ENCODE measurements around the gene LPP.
"Not testable (repeated sequence)": the region's sequence is repeated elsewhere in the genome, so short reads cannot be mapped to it uniquely, and the experiment has no call there.

LPP gene

GRCh38 chr3:188617988-188618701 is 464.2 kb downstream of the LPP start:
- no peak for DNase-seq

DNA sequence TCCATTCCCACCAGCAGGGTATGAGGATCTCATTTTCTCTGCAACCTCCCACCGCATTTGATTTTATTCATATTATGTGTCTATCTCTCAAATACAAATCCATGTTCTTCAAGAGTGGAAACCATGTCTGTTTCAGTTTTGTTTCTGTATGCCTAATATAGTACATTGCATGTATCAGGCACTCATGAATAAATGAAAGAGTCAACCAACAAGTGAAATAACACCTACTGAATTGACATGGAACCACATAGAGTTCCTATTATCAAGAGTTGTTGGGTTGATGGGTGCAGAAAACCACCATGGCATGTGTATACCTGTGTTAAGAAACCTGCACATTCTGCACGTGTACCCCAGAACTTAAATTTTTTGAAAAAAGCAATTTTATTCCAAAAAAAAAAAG is 466.8 kb downstream of the LPP start:
- no peak for DNase-seq

DNA sequence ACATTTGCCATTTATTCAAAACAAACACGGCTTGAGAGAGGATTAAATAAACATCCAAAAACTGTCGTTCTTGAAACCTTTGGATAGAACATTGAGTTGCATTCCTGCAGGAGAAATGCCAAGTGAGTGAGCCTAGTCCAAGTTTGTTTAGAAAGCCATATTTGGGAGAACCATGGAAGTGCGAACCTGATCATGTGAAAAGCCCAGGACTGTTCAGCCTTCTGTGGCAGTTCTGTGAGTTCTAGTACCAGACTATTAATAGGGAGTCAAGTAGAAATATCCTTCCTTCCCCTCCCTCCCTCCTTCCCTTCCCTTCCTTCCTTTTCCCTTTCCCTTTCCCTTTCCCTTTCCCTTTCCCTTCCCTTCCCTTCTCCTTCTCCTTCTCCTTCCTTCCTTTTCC is 470.4 kb downstream of the LPP start:
- no peak for DNase-seq

DNA sequence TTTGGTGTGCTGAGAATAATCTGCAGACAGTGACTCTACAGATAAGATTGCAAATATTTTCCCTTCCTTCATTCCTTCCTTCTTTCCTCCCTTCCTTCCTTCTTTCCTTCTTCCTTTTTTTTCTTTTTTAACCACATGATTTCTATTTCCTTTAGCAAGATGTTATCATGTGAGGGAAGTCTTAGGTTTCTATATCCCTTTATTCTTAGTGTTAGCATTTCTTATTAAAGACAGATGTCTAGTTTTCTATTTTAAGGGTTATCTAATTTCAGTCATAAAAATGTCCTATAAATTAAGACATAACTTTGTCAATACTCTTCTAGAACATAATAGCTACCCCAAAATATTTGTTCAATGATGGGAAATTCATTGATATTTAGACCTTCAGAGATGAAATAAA is 470.9 kb downstream of the LPP start:
- no peak for DNase-seq

- no peak for DNase-seq
These were observed 473.7 kb downstream of the LPP start for GRCh38 chr3:188627652-188628051.

- no peak for DNase-seq
These were observed 477.5 kb downstream of the LPP start for GRCh38 chr3:188631291-188632010.

GRCh38 chr3:188633206-188633605 is 479.2 kb downstream of the LPP start:
- DNase-seq, result no peak

DNA sequence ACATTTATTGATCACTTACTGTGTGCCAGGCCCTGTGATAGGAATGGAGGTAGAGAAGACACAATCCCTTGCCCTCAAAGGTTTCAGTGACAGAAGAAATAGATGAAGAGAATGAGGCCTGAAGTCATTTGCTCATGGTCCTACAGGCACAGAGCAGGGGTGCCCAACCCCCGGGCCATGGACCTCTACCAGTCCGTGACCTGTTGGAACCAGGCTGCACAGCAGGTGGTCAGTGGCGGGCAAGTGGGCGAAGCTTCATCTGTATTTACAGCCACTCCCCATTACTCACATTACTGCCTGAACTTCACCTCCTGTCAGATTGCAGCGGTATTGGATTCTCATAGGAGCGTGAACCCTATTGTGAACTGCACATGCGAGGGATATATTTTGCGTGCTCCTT is 480.3 kb downstream of the LPP start:
- DNase-seq, result no peak

- no peak for DNase-seq
These were observed 481.5 kb downstream of the LPP start for GRCh38 chr3:188635258-188636042.

DNA sequence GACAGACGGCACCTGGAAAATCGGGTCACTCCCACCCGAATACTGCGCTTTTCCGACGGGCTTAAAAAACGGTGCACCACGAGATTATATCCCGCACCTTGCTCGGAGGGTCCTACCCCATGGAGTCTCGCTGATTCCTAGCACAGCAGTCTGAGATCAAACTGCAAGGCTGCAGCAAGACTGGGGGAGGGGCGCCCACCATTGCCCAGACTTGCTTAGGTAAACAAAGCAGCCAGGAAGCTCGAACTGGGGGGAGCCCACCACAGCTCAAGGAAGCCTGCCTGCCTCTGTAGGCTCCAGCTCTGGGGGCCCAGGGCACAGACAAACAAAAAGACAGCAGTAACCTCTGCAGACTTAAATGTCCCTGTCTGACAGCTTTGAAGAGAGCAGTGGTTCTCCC is 482.3 kb downstream of the LPP start:
- not testable (repeated sequence) for DNase-seq

DNA sequence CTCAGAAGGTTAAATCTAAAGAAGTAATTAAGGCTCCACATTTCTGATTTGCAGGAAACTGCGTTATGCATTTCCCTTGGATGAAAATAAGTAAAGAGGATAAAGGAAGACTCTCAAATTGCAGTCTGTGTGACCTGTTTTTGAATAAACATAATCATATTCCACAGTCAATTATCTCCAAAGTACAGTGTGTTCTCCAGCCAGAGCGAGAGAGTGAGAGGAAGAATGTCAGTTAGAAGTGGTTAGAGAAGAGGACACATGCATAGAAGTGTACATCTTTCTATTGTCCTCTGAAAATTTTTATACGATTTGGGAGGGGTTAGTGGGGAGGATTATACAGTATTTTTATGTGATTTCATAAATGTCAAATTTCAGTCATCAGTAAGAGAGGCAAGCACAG is 487.1 kb downstream of the LPP start:
- no peak for DNase-seq

- no peak for DNase-seq
These were observed 489.8 kb downstream of the LPP start for GRCh38 chr3:188643736-188644135.

DNA sequence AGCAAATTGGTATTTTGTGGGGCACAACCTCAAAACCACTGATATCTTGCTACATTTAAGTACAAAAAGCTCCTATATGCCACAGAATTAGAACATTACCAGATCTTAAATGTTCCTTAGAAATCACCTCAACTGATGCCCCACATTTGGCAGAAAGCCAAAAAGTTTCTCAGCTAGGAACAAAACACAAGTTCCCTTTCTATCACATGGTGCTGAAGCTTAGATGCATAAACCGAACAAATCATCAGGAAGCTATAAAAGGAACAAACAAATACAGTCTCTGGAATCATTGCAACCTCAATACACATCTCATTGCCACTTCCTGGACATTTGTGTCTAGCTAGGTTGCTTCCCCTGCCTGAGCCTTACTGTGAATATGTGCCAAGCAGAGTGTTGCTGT is 492.6 kb downstream of the LPP start:
- DNase-seq, result no peak

GRCh38 chr3:188647237-188647636 is 493.3 kb downstream of the LPP start:
- no peak for DNase-seq

DNA sequence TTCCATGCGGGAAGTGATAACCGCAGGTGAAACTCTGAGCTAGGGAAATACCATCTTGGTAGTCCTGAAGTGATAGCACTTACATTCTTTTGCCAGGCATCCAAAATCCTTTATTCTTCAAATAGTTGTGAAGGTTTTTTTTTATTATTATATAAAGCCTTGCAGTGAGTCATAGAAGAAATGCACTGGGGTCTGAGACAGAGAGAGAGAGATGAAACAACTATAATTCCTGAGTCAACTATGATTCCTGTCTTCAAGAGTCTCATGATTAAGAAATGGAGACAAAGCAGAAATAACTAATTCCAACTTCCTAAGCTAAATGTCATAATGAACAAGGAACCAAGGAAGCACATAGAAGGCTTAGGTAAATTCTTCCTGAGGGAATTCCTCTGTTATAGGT is 495.6 kb downstream of the LPP start:
- DNase-seq, result no peak

GRCh38 chr3:188656196-188656982 is 502.4 kb downstream of the LPP start:
- no peak for DNase-seq

DNA sequence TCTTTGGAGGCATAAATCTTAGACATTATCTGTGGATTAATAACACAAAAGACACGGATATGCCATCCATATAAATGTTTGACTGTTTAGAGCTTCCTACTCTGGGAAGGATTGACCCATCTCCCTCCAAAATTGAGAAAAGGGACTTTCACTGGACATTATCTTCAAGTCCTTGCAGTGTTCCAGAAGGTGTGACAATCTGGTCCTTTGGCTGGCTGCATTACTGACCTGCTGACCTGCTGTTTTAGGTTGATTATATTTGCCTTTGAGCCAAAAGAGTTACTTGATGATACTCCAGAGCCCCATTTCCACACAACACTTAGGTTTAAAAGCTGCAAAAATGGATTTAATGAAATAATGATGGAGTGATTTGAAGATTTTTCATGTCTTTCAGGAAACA is 504.6 kb downstream of the LPP start:
- no peak for DNase-seq

- DNase-seq, result no peak
These were observed 505.6 kb downstream of the LPP start for GRCh38 chr3:188659449-188660090.

- no peak for DNase-seq
These were observed 506.5 kb downstream of the LPP start for GRCh38 chr3:188660415-188660814.

DNA sequence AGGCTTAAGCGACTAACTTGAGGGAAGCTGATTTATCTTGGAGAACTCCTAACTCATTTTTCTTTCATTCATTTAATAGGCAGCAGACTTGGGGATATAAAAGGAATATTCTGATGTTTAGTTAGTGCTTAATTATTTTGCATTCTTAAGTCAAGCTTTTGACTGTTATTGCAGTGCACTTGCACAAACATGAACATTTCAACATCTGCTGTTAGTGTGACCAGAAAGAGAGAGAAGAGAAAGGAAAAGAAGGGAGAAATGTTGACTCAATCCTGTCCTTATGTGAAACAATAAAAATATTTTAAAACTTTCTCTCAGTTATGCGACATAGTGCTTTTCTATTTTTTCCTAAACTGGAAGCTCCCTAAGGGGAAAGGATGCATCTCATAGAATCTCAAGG is 507.8 kb downstream of the LPP start:
- no peak for DNase-seq

DNA sequence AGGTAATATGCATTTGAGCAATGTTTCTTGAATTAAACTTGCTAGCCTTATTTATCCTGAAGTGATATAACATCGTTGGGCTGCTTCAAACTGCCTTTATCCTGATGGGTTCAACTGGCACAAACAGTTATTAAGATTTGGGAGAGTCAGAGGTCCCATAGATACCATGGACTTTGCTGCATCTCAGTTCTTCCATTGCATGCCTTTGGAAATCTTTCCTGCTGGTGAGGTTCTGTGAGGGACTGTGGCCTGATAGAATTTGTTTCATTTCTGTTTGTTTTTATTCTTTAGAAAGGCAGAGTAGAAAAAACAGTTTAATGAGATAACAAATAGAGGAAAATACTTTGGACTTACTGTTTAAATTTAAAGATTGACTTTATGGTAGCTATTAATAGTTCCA is 508.3 kb downstream of the LPP start:
- DNase-seq, result no peak

GRCh38 chr3:188662795-188663194 is 508.8 kb downstream of the LPP start:
- no peak for DNase-seq

DNA sequence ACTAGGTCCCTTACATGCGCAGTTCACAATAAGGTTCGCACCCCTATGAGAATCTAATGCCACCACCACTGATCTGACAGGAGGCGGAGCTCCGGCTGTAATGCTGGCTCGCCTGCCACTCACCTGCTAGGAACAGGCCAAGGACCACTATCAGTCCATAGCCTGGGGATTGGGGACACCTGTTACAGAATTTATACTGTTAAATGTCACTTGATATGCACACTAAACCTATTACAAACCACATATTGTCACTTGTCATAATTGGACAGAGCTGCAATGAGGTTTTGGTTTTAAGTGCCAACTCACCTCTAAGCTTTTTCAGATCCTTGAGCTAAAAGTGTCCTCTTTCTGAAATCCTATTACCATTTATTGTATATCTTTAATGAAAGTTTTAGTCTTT is 509.9 kb downstream of the LPP start:
- DNase-seq, result no peak
